Astrocyte (in vitro differentiated cells and primary cell): ENCODE data around the gene ARHGAP44.

Experiments
- EZH2 ChIP-seq: IDR thresholded peaks from 2 replicates; pipeline ENCODE4 v1.6.1; 2012; ENCODE audit warnings: mild to moderate bottlenecking, low read length, inconsistent platforms; ENCODE audit not compliant: insufficient read depth
- TF ChIP-seq, protein P1 (sequence below): IDR thresholded peaks from 2 replicates; pipeline ENCODE4 v1.5.1; 2011; ENCODE audit warnings: low read depth, mild to moderate bottlenecking, inconsistent platforms, low read length, moderate library complexity; ENCODE audit not compliant: insufficient read depth

GRCh38 chr17:13010959-13011358, 221.7 kb downstream of the ARHGAP44 start:
- TF ChIP-seq, protein P1, sequence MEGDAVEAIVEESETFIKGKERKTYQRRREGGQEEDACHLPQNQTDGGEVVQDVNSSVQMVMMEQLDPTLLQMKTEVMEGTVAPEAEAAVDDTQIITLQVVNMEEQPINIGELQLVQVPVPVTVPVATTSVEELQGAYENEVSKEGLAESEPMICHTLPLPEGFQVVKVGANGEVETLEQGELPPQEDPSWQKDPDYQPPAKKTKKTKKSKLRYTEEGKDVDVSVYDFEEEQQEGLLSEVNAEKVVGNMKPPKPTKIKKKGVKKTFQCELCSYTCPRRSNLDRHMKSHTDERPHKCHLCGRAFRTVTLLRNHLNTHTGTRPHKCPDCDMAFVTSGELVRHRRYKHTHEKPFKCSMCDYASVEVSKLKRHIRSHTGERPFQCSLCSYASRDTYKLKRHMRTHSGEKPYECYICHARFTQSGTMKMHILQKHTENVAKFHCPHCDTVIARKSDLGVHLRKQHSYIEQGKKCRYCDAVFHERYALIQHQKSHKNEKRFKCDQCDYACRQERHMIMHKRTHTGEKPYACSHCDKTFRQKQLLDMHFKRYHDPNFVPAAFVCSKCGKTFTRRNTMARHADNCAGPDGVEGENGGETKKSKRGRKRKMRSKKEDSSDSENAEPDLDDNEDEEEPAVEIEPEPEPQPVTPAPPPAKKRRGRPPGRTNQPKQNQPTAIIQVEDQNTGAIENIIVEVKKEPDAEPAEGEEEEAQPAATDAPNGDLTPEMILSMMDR: no peak
- no peak for TF ChIP-seq EZH2
